HepG2 (cell line): ENCODE measurements around the gene USP27X. TPM values are rescaled to one million over a fixed set of nuclear protein-coding genes. Genes with fewer than 3 reads are reported as not detected.

Experiments used
- ARHGAP35 ChIP-seq: sonication (generic); formaldehyde crosslinking; IDR thresholded peaks from 2 replicates; pipeline ENCODE4 v1.9.0; 2022; ENCODE audit warnings: mild to moderate bottlenecking, inconsistent platforms, moderate library complexity, missing genetic modification reagents, borderline replicate concordance
- FIP1L1 ChIP-seq: fragments of 200-400 bp; formaldehyde crosslinking; IDR thresholded peaks from 2 replicates; pipeline ENCODE4 v1.6.1; 2018; ENCODE audit warnings: low read depth, mild to moderate bottlenecking, low read length, moderate library complexity, borderline replicate concordance; ENCODE audit not compliant: insufficient read depth
- RCOR2 ChIP-seq: IDR thresholded peaks from 2 replicates; pipeline ENCODE4 v1.6.1; 2016; ENCODE audit warnings: missing biosample characterization, missing genetic modification reagents
- SYNCRIP ChIP-seq: fragments of 200-400 bp; formaldehyde crosslinking; IDR thresholded peaks from 2 replicates; pipeline ENCODE4 v1.6.1; 2018; ENCODE audit warnings: mild to moderate bottlenecking, low read depth, low read length; ENCODE audit not compliant: insufficient read depth
- TEAD3 ChIP-seq: optimal IDR thresholded peaks from 2 replicates; pipeline ENCODE3; 2016; ENCODE audit warnings: borderline replicate concordance
- TOPORS ChIP-seq: sonication (generic); formaldehyde crosslinking; IDR thresholded peaks from 2 replicates; pipeline ENCODE4 v1.8.0; 2023; ENCODE audit warnings: mild to moderate bottlenecking, missing genetic modification reagents
- ZNF121 ChIP-seq: sonication (generic); formaldehyde crosslinking; IDR thresholded peaks from 2 replicates; pipeline ENCODE4 v1.5.0; 2020; ENCODE audit warnings: mild to moderate bottlenecking, missing genetic modification reagents
- ZNF549 ChIP-seq: sonication (generic); formaldehyde crosslinking; IDR thresholded peaks from 2 replicates; pipeline ENCODE4 v1.5.0; 2020; ENCODE audit warnings: missing genetic modification reagents
- ZNF567 ChIP-seq: sonication (generic); formaldehyde crosslinking; IDR thresholded peaks from 2 replicates; pipeline ENCODE4 v1.8.1; 2023; ENCODE audit warnings: mild to moderate bottlenecking, missing genetic modification reagents, borderline replicate concordance
- ZNF619 ChIP-seq: sonication (generic); formaldehyde crosslinking; IDR thresholded peaks from 2 replicates; pipeline ENCODE4 v1.4.0; 2020; ENCODE audit warnings: mild to moderate bottlenecking, missing genetic modification reagents
- ZNF878 ChIP-seq: sonication (generic); formaldehyde crosslinking; IDR thresholded peaks from 2 replicates; pipeline ENCODE4 v1.8.1; 2023; ENCODE audit warnings: mild to moderate bottlenecking, missing genetic modification reagents, moderate library complexity
- polyA plus RNA-seq, 8 experiments: library from polyadenylated mRNA; depleted of rRNA in 3 of 8; stranded (reverse) in 7 of 8; unstranded in 1 of 8; fragments of >200 nt; fragmentation: Illumina TruSeq in 4 of 8; extraction: Trizol in 4 of 8; gene quantifications; 2 replicates each; pipeline versions ENCODE4 v1.2.1 to v1.2.3, GENCODE V29; 2011 to 2016; ENCODE audit warnings: low read depth in 4 of 8, missing spikeins in 1 of 8, mixed read lengths in 1 of 8; ENCODE audit not compliant: insufficient read depth in 1 of 8
- total RNA-seq, 5 experiments: library from RNA; depleted of rRNA; stranded (reverse); fragments of >200 nt; fragmentation: Illumina TruSeq; extraction: Trizol; gene quantifications; 2 replicates each; pipeline ENCODE4 v1.2.3, GENCODE V29; 2016; ENCODE audit warnings: low read depth in 1 of 5
- TF ChIP-seq, protein P1 (sequence below): sonication (generic); formaldehyde crosslinking; IDR thresholded peaks from 2 replicates; pipeline ENCODE4 v1.9.0; 2021; ENCODE audit warnings: missing genetic modification reagents, mild to moderate bottlenecking, borderline replicate concordance
- TF ChIP-seq, protein P2 (sequence below): sonication (generic); formaldehyde crosslinking; IDR thresholded peaks from 2 replicates; pipeline ENCODE4 v1.5.0; 2020; ENCODE audit warnings: mild to moderate bottlenecking, missing genetic modification reagents
- TF ChIP-seq, protein P3 (sequence below): IDR thresholded peaks from 2 replicates; pipeline ENCODE4 v1.6.1; 2016; ENCODE audit warnings: low read depth, missing genetic modification reagents, missing compliant biosample characterization
- TF ChIP-seq, protein P4 (sequence below): sonication (generic); formaldehyde crosslinking; IDR thresholded peaks from 2 replicates; pipeline ENCODE4 v1.4.0; 2020; ENCODE audit warnings: mild to moderate bottlenecking, missing genetic modification reagents
- TF ChIP-seq, protein P5 (sequence below): sonication (generic); formaldehyde crosslinking; IDR thresholded peaks from 2 replicates; pipeline ENCODE4 v1.8.0; 2022; ENCODE audit warnings: mild to moderate bottlenecking, missing genetic modification reagents

USP27X gene
- total and polyA plus RNA-seq, 2 of the 13 experiments (the other 11 are each of a cell fraction or from before 2014, with no cell fraction given) = 7.2 to 9.7 TPM

DNA sequence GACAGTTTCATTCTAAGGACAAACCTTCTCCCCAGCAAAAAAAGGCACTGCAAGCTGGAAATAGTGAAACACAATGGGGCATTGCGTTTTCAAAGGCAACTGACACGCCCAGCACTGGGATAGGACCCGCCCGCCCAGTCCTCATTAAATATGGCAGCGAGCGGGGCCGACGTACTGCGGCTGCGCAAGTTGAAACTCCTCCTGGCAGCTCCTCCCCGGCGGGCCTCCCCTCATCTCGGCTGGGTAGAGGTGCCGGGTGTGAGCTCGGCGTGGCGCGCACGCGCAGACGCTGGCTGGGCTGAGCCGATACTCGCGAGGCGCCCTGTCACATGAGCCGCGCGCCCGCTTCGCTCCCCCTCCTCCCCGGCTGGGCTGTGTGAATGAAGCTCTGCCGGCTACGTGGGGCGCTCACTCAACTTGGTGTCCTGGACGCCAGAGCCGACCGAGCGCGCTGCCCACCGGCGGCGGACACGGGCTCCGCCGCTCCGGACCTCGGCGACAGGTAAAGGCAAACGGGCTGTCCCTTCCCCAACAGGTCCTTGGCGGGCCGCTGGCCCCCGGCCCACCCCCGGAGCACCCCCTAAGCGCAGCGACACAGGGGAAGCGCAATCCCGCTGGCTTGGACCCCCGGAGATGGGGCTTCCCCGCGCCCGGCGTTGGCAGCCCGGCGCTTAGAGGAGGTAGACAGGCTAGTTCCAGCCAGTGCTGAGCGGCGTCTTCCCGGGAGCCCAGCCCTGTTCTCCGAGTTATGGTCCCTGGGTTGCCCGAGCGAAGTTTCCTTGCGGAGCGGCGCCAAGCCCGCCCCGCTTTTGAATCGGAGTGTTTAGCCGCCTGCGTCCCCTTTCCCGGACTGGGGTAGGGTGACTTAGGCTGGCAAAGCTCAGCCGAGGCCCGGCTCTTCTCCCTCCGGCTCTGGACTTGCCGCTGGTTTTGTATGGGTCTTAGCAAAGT is 43.3 kb downstream of the USP27X start, which contains the start of gene CLCN5 (continued):
- TF ChIP-seq, protein P1, sequence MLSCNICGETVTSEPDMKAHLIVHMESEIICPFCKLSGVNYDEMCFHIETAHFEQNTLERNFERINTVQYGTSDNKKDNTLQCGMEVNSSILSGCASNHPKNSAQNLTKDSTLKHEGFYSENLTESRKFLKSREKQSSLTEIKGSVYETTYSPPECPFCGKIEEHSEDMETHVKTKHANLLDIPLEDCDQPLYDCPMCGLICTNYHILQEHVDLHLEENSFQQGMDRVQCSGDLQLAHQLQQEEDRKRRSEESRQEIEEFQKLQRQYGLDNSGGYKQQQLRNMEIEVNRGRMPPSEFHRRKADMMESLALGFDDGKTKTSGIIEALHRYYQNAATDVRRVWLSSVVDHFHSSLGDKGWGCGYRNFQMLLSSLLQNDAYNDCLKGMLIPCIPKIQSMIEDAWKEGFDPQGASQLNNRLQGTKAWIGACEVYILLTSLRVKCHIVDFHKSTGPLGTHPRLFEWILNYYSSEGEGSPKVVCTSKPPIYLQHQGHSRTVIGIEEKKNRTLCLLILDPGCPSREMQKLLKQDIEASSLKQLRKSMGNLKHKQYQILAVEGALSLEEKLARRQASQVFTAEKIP (CRISPR knock-in tag) = no peak
- TF ChIP-seq, protein P2, sequence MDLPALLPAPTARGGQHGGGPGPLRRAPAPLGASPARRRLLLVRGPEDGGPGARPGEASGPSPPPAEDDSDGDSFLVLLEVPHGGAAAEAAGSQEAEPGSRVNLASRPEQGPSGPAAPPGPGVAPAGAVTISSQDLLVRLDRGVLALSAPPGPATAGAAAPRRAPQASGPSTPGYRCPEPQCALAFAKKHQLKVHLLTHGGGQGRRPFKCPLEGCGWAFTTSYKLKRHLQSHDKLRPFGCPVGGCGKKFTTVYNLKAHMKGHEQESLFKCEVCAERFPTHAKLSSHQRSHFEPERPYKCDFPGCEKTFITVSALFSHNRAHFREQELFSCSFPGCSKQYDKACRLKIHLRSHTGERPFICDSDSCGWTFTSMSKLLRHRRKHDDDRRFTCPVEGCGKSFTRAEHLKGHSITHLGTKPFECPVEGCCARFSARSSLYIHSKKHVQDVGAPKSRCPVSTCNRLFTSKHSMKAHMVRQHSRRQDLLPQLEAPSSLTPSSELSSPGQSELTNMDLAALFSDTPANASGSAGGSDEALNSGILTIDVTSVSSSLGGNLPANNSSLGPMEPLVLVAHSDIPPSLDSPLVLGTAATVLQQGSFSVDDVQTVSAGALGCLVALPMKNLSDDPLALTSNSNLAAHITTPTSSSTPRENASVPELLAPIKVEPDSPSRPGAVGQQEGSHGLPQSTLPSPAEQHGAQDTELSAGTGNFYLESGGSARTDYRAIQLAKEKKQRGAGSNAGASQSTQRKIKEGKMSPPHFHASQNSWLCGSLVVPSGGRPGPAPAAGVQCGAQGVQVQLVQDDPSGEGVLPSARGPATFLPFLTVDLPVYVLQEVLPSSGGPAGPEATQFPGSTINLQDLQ (CRISPR knock-in tag) = no peak
- TF ChIP-seq TEAD3 (CRISPR knock-in tag) (no peak), ZNF121 (no peak), ZNF878 (no peak), TOPORS (CRISPR knock-in tag) (no peak), FIP1L1 (no peak), ZNF567 (CRISPR knock-in tag) (no peak), ZNF549 (no peak), ARHGAP35 (no peak), SYNCRIP (no peak), RCOR2 (CRISPR knock-in tag) (no peak), ZNF619 (peak; percentile 49; the same call in 1 of the 2 replicates)
- TF ChIP-seq, protein P3, sequence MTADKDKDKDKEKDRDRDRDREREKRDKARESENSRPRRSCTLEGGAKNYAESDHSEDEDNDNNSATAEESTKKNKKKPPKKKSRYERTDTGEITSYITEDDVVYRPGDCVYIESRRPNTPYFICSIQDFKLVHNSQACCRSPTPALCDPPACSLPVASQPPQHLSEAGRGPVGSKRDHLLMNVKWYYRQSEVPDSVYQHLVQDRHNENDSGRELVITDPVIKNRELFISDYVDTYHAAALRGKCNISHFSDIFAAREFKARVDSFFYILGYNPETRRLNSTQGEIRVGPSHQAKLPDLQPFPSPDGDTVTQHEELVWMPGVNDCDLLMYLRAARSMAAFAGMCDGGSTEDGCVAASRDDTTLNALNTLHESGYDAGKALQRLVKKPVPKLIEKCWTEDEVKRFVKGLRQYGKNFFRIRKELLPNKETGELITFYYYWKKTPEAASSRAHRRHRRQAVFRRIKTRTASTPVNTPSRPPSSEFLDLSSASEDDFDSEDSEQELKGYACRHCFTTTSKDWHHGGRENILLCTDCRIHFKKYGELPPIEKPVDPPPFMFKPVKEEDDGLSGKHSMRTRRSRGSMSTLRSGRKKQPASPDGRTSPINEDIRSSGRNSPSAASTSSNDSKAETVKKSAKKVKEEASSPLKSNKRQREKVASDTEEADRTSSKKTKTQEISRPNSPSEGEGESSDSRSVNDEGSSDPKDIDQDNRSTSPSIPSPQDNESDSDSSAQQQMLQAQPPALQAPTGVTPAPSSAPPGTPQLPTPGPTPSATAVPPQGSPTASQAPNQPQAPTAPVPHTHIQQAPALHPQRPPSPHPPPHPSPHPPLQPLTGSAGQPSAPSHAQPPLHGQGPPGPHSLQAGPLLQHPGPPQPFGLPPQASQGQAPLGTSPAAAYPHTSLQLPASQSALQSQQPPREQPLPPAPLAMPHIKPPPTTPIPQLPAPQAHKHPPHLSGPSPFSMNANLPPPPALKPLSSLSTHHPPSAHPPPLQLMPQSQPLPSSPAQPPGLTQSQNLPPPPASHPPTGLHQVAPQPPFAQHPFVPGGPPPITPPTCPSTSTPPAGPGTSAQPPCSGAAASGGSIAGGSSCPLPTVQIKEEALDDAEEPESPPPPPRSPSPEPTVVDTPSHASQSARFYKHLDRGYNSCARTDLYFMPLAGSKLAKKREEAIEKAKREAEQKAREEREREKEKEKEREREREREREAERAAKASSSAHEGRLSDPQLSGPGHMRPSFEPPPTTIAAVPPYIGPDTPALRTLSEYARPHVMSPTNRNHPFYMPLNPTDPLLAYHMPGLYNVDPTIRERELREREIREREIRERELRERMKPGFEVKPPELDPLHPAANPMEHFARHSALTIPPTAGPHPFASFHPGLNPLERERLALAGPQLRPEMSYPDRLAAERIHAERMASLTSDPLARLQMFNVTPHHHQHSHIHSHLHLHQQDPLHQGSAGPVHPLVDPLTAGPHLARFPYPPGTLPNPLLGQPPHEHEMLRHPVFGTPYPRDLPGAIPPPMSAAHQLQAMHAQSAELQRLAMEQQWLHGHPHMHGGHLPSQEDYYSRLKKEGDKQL (CRISPR knock-in tag) = no peak
- TF ChIP-seq, protein P4, sequence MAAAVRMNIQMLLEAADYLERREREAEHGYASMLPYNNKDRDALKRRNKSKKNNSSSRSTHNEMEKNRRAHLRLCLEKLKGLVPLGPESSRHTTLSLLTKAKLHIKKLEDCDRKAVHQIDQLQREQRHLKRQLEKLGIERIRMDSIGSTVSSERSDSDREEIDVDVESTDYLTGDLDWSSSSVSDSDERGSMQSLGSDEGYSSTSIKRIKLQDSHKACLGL (CRISPR knock-in tag) = no peak
- TF ChIP-seq, protein P5, sequence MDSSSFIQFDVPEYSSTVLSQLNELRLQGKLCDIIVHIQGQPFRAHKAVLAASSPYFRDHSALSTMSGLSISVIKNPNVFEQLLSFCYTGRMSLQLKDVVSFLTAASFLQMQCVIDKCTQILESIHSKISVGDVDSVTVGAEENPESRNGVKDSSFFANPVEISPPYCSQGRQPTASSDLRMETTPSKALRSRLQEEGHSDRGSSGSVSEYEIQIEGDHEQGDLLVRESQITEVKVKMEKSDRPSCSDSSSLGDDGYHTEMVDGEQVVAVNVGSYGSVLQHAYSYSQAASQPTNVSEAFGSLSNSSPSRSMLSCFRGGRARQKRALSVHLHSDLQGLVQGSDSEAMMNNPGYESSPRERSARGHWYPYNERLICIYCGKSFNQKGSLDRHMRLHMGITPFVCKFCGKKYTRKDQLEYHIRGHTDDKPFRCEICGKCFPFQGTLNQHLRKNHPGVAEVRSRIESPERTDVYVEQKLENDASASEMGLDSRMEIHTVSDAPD (CRISPR knock-in tag) = no peak
